IPS-18c (cell line): ENCODE measurements around the gene ABCA7.
"Not testable (repeated sequence)": the region's sequence is repeated elsewhere in the genome, so short reads cannot be mapped to it uniquely, and the experiment has no call there.

Source experiments
- H3K4me3 ChIP-seq: 2 replicates; pipeline ENCODE4 v1.7.0; 2013; ENCODE audit warnings: low read depth, mild to moderate bottlenecking, low read length, moderate library complexity; ENCODE audit not compliant: insufficient read depth
- H3K9me3 ChIP-seq: one replicate; pipeline ENCODE4 v1.6.1; 2013; ENCODE audit warnings: mild to moderate bottlenecking, low read length, moderate library complexity; ENCODE audit not compliant: control insufficient read depth, insufficient read depth

Gene ABCA7

DNA sequence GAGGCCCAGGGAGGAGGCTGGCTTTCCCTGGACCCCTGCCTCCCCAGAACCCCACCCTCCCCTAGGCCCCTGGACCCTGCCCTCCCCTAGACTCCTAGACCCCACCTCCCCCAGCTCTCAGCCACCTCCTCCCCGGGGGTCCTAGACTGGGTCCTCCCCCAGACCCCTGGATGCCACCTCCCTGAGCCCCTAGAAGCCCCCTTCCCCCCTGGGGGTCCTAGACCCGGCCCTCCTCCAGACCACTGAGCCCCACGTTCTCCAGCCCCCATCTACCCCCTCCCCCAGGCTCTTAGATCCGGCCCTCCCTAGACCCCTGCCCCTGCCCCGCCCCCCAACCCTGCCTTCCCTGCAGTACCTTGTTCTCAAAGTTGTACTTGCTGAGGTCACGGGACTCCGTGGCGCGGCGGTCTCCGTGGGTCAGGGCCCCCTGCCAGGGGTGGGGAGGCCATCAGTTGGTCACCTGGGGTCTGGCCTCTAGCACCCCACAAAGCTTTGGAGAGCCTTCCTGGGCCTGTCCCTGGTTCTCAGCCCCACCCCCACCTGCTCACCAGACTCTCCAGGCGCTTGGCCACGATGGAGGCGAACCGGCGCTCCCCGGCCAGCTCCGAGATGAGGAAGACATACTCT is 71.8 kb downstream of the ABCA7 start:
- no peaks in the 10 kb centered on the region for H3K9me3 ChIP-seq
- H3K4me3 ChIP-seq = no peak overlapping the region

- Histone ChIP-seq H3K9me3 (no peaks in the 10 kb centered on the region), H3K4me3 (no peak overlapping the region)
Observed at GRCh38 chr19:1112268-1113029, 72.5 kb downstream of the ABCA7 start.

DNA sequence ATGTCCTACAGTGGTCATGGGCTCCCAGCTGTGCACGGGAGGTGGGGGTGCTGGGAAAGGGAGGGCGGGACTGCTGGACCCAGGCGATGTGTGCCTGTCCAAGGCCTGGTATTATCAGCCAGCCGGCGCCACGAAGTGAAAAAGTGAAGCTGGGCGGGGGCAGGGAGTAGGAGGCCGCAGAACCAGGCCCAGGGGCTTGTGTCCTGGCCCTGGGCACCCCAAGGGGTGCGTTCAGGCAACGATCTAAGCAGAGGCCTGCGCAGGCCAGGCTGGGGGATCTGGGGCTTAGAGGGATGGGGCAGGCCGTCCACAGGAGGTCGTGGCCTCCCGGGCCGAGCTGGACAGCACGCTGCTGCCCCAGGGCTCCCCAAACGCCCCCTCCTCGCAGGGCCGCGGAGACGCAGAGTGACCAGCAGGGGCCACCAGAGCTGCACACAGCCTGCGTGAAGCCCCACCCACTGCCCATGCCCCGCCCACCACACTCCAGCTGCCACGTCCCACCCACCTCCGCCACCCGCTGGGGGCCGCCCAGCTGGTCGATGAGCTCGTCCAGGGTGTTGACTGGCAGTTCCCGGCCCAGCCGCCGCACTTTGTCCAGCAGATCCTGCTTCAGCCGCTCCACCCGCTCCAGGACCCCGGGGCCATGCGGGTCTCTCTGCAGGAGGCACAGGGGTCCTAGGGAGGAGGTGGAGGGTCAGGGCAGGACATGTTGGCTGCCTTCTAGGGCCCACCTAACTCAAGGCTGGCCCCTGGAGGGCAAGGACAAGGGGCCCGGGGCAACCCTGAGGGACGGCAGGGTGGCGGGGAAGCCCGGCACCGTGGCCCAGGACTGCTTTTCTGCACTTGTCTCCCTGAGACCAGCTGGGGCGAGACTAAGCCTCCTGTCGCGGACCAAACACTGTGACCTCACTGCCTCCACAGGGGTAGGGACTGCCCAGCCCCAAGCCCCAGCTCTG is 73.4 kb downstream of the ABCA7 start:
- no peak overlapping the region for H3K4me3 ChIP-seq
- no peaks in the 10 kb centered on the region for H3K9me3 ChIP-seq

GRCh38 chr19:1113986-1114483 is 74.1 kb downstream of the ABCA7 start:
- H3K4me3 ChIP-seq = no peak overlapping the region
- no peaks in the 10 kb centered on the region for H3K9me3 ChIP-seq

DNA sequence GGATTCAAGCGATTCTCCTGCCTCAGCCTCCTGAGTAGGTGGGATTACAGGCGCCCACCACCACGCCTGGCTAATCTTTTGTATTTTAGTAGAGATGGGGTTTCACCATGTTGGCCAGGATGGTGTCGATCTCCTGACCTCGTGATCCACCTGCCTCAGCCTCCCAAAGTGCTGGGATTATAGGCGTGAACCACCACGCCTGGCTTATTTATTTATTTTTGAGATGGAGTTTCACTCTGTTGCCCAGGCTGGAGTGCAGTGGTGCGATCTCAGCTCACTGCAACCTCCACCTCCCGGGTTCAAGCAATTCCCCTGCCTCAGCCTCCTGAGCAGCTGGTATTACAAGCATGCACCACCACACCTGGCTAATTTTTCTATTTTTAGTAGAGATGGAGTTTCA is 74.8 kb downstream of the ABCA7 start:
- not testable (repeated sequence) for H3K4me3 ChIP-seq, H3K9me3 ChIP-seq
